ENCODE measurements around the gene AKT2. TPM values are rescaled to one million over a fixed set of nuclear protein-coding genes. Genes with fewer than 3 reads are reported as not detected.
A peak's percentile ranks its signal among the peaks of the same experiment; 100 is the strongest.

The AKT2 gene
- total RNA-seq, 1 experiment from 2014 or later = 80.6 TPM

DNA sequence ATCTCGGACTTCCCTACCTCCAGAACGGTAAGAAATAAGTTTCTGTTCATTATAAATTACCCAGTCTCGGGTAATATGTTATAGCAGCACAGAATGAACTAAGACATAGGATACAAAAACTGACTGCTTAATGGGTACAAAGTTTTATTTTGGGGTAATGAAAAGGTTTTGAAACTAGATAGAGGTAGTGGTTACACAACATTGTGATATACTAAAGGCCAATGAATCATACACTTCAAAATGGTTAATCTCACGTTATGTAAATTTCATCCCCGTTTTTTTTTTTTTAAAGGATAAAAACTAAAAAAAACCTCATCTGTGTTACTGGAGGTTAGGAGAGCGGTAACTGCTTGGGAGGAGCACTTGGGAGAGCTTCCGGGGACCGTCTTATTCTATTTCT is 23.5 kb downstream of the AKT2 start:
- no peaks in the 10 kb centered on the region for H3K27me3 ChIP-seq (ENCODE audit: low read length)
- intact Hi-C loops (cut with micrococcal nuclease) = no loop called here
- H3K36me3 ChIP-seq (ENCODE audit: low read depth, low read length) = no peaks in the 10 kb centered on the region
- H2AFZ ChIP-seq (ENCODE audit: low read length) = no peak overlapping the region
- H3F3A ChIP-seq (ENCODE audit: low read length, unreplicated experiment) = no peaks in the 10 kb centered on the region
- no peak overlapping the region for H3K9ac ChIP-seq (ENCODE audit: low read length)
- H3K27ac ChIP-seq (ENCODE audit: low read length) = no peak overlapping the region
- CTCF ChIA-PET = no interaction called here
- BruUV-seq (replicated peaks) = no TSS peak
- H3K4me2 ChIP-seq (ENCODE audit: low read length) = no peak overlapping the region
- no peak for DNase-seq
- H3K4me1 ChIP-seq (ENCODE audit: insufficient read depth, low read length) = peaks cover 7% of the 10 kb centered on the region; the same call in 1 of the 2 replicates
- no peaks in the 10 kb centered on the region for H4K20me1 ChIP-seq (ENCODE audit: low read length)
- TF ChIP-seq EZH2phosphoT487 (IDR thresholded peaks at IDR 0.05; ENCODE audit: borderline replicate concordance, low read length) = no peak
- TF ChIP-seq, protein P1, sequence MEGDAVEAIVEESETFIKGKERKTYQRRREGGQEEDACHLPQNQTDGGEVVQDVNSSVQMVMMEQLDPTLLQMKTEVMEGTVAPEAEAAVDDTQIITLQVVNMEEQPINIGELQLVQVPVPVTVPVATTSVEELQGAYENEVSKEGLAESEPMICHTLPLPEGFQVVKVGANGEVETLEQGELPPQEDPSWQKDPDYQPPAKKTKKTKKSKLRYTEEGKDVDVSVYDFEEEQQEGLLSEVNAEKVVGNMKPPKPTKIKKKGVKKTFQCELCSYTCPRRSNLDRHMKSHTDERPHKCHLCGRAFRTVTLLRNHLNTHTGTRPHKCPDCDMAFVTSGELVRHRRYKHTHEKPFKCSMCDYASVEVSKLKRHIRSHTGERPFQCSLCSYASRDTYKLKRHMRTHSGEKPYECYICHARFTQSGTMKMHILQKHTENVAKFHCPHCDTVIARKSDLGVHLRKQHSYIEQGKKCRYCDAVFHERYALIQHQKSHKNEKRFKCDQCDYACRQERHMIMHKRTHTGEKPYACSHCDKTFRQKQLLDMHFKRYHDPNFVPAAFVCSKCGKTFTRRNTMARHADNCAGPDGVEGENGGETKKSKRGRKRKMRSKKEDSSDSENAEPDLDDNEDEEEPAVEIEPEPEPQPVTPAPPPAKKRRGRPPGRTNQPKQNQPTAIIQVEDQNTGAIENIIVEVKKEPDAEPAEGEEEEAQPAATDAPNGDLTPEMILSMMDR (conservative IDR thresholded peaks at IDR 0.05; ENCODE audit: low read depth, low read length) = no peak
- no peak for TF ChIP-seq EZH2 (IDR thresholded peaks at IDR 0.05; ENCODE audit: low read length, unreplicated experiment)
- POLR2A ChIA-PET (ENCODE audit: unreplicated experiment) = no interaction called here
- peaks cover 25% of the 10 kb centered on the region for H3K79me2 ChIP-seq (ENCODE audit: low read length)
- ATAC-seq = no peak
- no peaks in the 10 kb centered on the region for H3K9me3 ChIP-seq (ENCODE audit: low read length)
- no peaks in the 10 kb centered on the region for H3K9me2 ChIP-seq (replicated peaks; ENCODE audit: low read length)
- H3K4me3 ChIP-seq (ENCODE audit: low read length) = no peak overlapping the region

- Histone ChIP-seq H3K9ac (ENCODE audit: low read length) (no peak overlapping the region), H3F3A (ENCODE audit: low read length, unreplicated experiment) (no peaks in the 10 kb centered on the region), H3K4me2 (ENCODE audit: low read length) (no peak overlapping the region), H3K4me3 (ENCODE audit: low read length) (no peak overlapping the region), H3K9me3 (ENCODE audit: low read length) (no peaks in the 10 kb centered on the region), H3K36me3 (ENCODE audit: low read depth, low read length) (no peaks in the 10 kb centered on the region; the same call in 1 of the 2 replicates), H4K20me1 (ENCODE audit: low read length) (no peaks in the 10 kb centered on the region), H3K27me3 (ENCODE audit: low read length) (no peaks in the 10 kb centered on the region), H3K4me1 (ENCODE audit: insufficient read depth, low read length) (peaks cover 7% of the 10 kb centered on the region; the same call in 1 of the 2 replicates), H3K9me2 (replicated peaks; ENCODE audit: low read length) (no peaks in the 10 kb centered on the region), H3K79me2 (ENCODE audit: low read length) (peaks cover 25% of the 10 kb centered on the region), H3K27ac (ENCODE audit: low read length) (no peak overlapping the region), H2AFZ (ENCODE audit: low read length) (no peak overlapping the region)
- POLR2A ChIA-PET (ENCODE audit: unreplicated experiment) = no interaction called here
- BruUV-seq (replicated peaks) = no TSS peak
- DNase-seq = peak; percentile 42
- peak; percentile 29 for ATAC-seq
- TF ChIP-seq EZH2 (IDR thresholded peaks at IDR 0.05; ENCODE audit: low read length, unreplicated experiment) = no peak
- TF ChIP-seq, protein P1 (conservative IDR thresholded peaks at IDR 0.05; ENCODE audit: low read depth, low read length) = no peak
- no peak for TF ChIP-seq EZH2phosphoT487 (IDR thresholded peaks at IDR 0.05; ENCODE audit: borderline replicate concordance, low read length)
- intact Hi-C loops (cut with micrococcal nuclease) = no loop called here
- CTCF ChIA-PET = no interaction called here
These were observed 28.0 kb downstream of the AKT2 start for GRCh38 chr19:40257096-40257517.

GRCh38 chr19:40256512-40256911 is 28.6 kb downstream of the AKT2 start:
- H3K79me2 ChIP-seq (ENCODE audit: low read length) = peaks cover 25% of the 10 kb centered on the region
- no peak for TF ChIP-seq EZH2phosphoT487 (IDR thresholded peaks at IDR 0.05; ENCODE audit: borderline replicate concordance, low read length)
- TF ChIP-seq, protein P1 (conservative IDR thresholded peaks at IDR 0.05; ENCODE audit: low read depth, low read length) = no peak
- no peak for TF ChIP-seq EZH2 (IDR thresholded peaks at IDR 0.05; ENCODE audit: low read length, unreplicated experiment)
- ChIA-PET POLR2A (ENCODE audit: unreplicated experiment) (no interaction called here), CTCF (no interaction called here)
- H3K27me3 ChIP-seq (ENCODE audit: low read length) = no peaks in the 10 kb centered on the region
- DNase-seq = no peak
- H3F3A ChIP-seq (ENCODE audit: low read length, unreplicated experiment) = no peaks in the 10 kb centered on the region
- no peak overlapping the region for H2AFZ ChIP-seq (ENCODE audit: low read length)
- H3K4me3 ChIP-seq (ENCODE audit: low read length) = no peak overlapping the region
- no peaks in the 10 kb centered on the region for H4K20me1 ChIP-seq (ENCODE audit: low read length)
- no peaks in the 10 kb centered on the region; the same call in 1 of the 2 replicates for H3K36me3 ChIP-seq (ENCODE audit: low read depth, low read length)
- no peak for ATAC-seq
- intact Hi-C loops (cut with micrococcal nuclease) = no loop called here
- no TSS peak for BruUV-seq (replicated peaks)
- no peaks in the 10 kb centered on the region for H3K9me3 ChIP-seq (ENCODE audit: low read length)
- H3K27ac ChIP-seq (ENCODE audit: low read length) = 0 out of 2 replicates have a peak overlapping the region, but pooled peaks have one; percentile 23
- peaks cover 7% of the 10 kb centered on the region; the same call in 1 of the 2 replicates for H3K4me1 ChIP-seq (ENCODE audit: insufficient read depth, low read length)
- H3K9me2 ChIP-seq (replicated peaks; ENCODE audit: low read length) = no peaks in the 10 kb centered on the region
- H3K4me2 ChIP-seq (ENCODE audit: low read length) = no peak overlapping the region
- no peak overlapping the region for H3K9ac ChIP-seq (ENCODE audit: low read length)
